NCI-H1436 treated with DMSO at 0.1 percent for 48 hours (cell line): ENCODE measurements around the gene GRXCR1.

Experiments used
- DNase-seq: peaks from one replicate; lab custom pipeline; 2025; lab: John Stamatoyannopoulos, UW

The GRXCR1 gene

DNA sequence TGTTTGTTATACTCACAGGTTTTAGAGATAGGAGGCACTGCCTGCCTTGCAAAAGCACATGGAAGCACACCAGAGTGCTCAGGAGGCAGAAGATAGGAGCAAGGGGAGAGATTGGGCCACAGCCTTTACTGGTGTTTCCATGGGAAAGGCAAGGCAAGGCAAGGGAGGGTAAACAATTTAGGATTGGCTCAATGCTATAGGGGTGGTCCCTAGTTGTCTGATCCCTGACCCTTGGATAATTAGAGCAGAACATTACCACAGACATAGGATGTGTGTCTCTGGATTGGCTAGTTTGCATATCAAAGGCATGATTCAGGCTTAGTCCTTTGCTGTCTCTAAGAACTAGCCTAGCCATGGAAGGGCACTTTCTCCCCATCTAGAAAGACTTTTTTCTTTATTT, 36.1 kb downstream of the GRXCR1 start:
- no peak for DNase-seq

DNA sequence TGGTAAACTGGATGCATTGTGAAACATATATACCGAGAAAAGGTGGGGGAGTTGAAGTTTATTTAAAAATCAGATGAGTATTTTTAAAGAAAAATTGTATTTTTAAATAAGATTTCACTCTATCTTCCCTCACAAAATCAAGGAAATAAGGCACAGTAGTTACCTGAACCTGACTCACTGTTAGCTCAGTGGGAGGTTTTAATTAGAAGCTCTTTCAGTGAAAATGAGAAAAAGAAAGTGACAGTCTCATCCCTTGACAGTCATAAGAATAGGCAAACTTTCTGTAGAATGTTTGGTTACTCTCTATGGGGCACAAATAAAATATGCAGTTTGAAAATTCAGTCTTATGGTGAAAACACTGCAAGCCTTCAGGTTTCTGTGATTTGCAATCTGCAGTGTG, 49.7 kb downstream of the GRXCR1 start:
- no peak for DNase-seq

DNA sequence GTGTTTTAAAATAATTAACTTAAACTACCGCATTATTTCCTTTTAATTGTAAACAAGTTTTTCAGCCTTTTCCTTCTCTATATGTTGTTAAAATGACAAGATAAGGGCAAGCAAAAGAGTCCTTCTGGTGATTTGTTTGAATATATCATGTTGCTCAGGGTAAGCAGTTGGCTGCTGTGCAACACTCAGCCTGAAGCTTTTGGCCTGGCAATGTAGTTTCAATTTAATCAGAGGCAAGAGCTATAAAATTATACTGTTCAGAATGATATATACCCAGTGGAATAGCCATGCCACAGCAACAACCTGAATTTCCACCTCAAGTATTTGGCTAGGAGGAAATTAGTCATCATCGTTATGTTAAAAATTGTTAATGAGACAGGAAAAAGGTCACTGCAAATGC, 53.4 kb downstream of the GRXCR1 start:
- DNase-seq = no peak

DNA sequence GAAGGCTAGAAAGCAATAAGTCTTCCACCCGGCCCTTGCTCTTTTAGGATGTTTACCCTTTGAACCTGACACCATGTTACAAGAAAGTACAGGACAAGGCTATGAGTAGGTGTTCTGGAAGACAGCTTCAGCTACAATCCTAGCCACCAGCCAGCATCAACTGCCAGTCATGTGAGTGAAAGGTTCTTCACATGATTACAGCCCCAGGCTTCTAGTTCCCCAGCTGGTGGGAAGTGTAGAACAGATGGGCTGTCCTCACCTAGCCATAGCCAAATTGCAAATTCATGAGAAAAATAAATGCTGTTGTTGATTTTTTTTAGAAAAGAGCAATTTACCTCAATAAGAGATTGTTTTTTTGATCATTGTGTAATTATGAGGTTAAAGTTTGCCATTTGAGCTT, 60.8 kb downstream of the GRXCR1 start:
- no peak for DNase-seq

GRCh38 chr4:42954963-42955669, 62.6 kb downstream of the GRXCR1 start:
- DNase-seq = no peak

- no peak for DNase-seq
Measured at GRCh38 chr4:42955746-42956505, 63.4 kb downstream of the GRXCR1 start.

- DNase-seq = no peak
Measured at GRCh38 chr4:42965326-42965725, 72.8 kb downstream of the GRXCR1 start.

DNA sequence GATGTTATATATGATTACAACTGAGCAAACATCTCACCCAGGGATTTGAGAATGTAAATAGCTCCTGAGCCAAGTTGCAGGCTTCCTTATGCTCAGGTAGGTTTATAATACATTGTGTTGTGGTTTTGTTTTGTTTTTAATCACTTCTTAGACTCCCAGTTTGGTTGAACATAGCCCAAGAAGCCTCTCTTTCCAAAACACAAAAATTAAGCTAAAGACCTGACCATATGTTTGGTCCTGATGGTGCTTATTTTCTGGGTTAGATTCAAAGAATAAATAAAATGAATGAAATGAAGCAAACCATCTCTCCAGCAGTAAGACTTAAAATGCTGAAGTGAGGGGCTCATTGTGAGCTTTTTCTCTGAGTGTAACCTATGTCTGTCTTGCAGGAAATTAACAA, 93.5 kb downstream of the GRXCR1 start:
- no peak for DNase-seq

DNA sequence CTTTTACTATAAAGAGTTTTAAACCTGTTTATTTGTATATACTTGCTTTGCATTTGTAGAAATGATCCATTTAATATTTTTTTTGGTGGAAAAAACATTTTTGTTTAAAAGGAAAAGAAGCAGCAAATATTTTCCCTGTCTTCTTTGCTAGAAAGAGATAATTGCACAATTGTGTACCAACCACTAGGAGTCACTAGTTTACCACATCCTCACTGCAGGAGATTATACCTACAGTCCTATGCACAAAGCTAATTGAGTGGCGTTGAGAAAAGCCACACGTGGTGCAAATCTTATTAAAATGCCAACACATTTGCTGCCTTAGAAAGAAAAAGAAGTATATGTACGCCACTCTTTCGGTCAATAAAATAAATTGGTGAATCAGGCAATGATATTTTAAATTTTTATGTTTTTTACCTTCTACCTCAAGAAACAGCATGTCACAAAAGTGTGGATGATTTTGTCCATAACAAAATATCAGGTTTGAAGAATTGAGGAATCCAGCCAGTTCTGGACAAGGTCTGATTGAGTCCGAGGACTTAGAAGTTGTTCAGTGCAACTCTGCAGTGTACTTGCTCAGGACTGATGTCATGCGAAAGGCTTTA, 102.9 kb downstream of the GRXCR1 start:
- DNase-seq = no peak

GRCh38 chr4:43008793-43009192, 116.3 kb downstream of the GRXCR1 start:
- no peak for DNase-seq

DNA sequence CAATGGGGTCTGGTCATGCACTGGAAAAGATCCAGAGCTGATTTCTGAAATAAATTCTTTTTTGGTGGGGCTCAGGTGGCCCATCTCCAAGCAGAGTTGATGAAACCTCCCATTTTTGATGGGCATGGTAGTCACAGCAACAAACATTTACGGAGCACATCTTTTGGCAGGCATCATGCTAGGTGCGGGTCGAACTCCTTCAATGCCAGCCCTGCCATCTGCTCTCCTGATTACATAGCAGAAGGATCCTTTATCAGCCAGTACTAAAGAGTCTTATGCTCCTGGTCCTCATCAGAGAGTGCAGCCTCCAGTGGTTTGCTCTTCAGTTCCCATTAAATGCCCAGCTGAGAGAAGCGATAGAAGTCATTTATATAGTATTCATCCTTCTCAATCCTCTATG, 121.7 kb downstream of the GRXCR1 start:
- no peak for DNase-seq

DNA sequence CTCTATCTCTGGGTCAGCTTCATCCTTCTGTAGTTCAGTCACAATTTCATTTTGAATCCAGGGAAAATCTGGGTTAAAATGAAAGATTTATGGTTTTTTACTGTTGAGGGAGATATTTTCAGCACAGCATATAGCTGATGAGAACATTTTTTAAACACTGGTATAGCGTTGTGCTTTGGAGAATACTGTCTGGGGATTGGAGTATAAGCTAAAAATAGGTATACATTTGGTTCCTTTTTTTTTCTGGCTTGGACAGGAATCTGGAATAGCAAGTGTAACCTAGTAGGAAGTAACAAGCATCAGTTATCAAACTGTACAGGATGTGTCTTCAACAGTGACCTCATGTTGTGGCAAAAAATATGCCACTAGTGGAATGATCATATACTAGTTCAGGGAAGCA, 149.1 kb downstream of the GRXCR1 start:
- DNase-seq = no peak

- DNase-seq = no peak
Measured at GRCh38 chr4:43047058-43047457, 154.5 kb downstream of the GRXCR1 start.

GRCh38 chr4:43048570-43048969, 156.1 kb downstream of the GRXCR1 start:
- DNase-seq = no peak

DNA sequence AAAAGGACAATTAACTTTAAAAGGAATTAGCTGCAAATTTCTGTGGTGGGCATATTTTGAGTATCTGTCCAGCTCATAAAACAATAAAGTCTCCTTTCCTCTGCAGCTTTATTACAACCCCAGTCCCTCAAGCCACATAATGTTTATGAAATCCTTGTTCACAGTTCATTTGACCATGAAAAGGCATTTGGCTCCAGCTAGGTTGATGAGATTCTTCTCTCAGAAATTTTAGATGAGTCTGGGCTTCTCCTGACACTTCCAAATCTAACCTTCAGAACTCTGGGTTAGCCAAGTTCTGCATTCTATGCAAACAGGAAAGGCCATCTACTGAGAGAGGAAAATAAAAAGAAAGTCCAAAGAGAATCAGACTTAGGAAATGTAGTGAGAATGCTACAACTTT, 156.8 kb downstream of the GRXCR1 start:
- DNase-seq = no peak

DNA sequence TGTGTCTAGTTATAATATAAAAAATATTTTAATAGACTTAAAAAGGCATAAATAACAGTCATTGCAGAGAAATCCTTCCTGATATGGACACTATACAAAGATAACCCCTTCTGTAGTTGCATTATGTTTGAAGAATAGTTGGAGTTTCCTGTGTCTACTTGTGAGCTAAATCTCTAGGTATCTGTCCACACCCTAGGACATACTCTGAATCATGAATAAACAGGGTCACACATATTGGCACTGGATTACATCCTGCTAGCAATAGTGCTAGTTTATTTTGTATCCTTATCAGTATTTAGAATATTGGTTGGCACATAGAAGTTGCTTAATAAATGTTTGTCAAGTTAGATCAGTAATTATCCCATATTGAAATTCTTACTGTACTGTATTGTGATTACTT, 173.9 kb downstream of the GRXCR1 start:
- no peak for DNase-seq

DNA sequence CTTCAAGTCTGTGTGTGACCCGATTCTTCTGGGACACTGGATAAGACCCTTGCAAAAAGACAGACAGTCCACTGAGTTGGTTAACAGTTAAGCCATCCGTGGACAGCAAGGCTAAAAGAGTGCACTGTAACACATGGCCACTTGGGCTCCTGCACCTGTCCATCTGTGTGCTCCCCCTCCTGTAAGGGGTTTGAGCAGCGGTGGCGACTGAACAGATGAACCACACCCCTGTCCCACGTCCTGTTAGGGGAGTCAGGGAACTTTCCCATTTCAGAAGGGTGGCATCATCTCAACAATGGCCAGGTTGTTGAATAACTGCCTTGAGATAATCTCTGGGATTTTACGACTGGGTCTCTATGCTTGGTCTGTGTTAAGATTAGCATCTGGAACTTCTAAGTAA, 178.6 kb downstream of the GRXCR1 start:
- DNase-seq = no peak
